Progenitor cell of endocrine pancreas (in vitro differentiated cells): ENCODE results near the gene EFNB1. TPM values are rescaled to one million over a fixed set of nuclear protein-coding genes. Genes with fewer than 3 reads are reported as not detected.

Source experiments
- DNase-seq: peaks from one replicate; pipeline ENCODE4 v3.0.0; 2021; ENCODE audit warnings: low spot score; ENCODE audit not compliant: unreplicated experiment
- H3K27ac Mint-ChIP-seq: 2 replicates; pipeline ENCODE4 v1.8.0; 2021; ENCODE audit warnings: mild to moderate bottlenecking, moderate library complexity, mixed read lengths
- H3K27me3 Mint-ChIP-seq: 2 replicates; pipeline ENCODE4 v1.8.0; 2021; ENCODE audit warnings: mixed read lengths
- H3K36me3 Mint-ChIP-seq: 2 replicates; pipeline ENCODE4 v1.8.0; 2022; ENCODE audit warnings: mixed read lengths; ENCODE audit not compliant: insufficient read depth
- H3K4me1 Mint-ChIP-seq: 2 replicates; pipeline ENCODE4 v1.8.0; 2021; ENCODE audit warnings: low read depth, mixed read lengths
- H3K4me3 Mint-ChIP-seq: 2 replicates; pipeline ENCODE4 v1.8.0; 2021; ENCODE audit warnings: low read depth, mild to moderate bottlenecking, moderate library complexity, mixed read lengths
- H3K9me3 Mint-ChIP-seq: 2 replicates; pipeline ENCODE4 v1.8.0; 2021; ENCODE audit warnings: low read depth, mixed read lengths
- CTCF ChIP-seq: fragments of 200-600 bp; sonication (generic); IDR thresholded peaks from one replicate; pipeline ENCODE4 v1.5.0; 2021; ENCODE audit warnings: antibody characterized with exemption, mild to moderate bottlenecking; ENCODE audit not compliant: unreplicated experiment
- total RNA-seq: library from RNA; stranded (reverse); gene quantifications from 2 replicates; pipeline ENCODE4 v1.2.1, GENCODE V29; 2021

Gene EFNB1
- total RNA-seq, 1 donor from 2014 or later: 16.9 TPM

- H3K27me3 Mint-ChIP-seq: peaks cover 6% of the 10 kb centered on the region
- no peak overlapping the region for H3K4me3 Mint-ChIP-seq
- DNase-seq: no peak
- no peaks in the 10 kb centered on the region for H3K36me3 Mint-ChIP-seq
- H3K4me1 Mint-ChIP-seq: peaks cover 4% of the 10 kb centered on the region
- no peak for TF ChIP-seq CTCF
- peaks cover 3% of the 10 kb centered on the region for H3K9me3 Mint-ChIP-seq
- H3K27ac Mint-ChIP-seq: no peak overlapping the region
These were observed 60.4 kb downstream of the EFNB1 start for GRCh38 chrX:68889249-68889648.

Other genes starting within 250 kb of the EFNB1 start
- 0.60 and 1.00 TPM in 2 replicates for gene STARD8, start 181.4 kb upstream of the EFNB1 start, total RNA-seq